ENCODE measurements around the gene CERS5.

The CERS5 gene

DNA sequence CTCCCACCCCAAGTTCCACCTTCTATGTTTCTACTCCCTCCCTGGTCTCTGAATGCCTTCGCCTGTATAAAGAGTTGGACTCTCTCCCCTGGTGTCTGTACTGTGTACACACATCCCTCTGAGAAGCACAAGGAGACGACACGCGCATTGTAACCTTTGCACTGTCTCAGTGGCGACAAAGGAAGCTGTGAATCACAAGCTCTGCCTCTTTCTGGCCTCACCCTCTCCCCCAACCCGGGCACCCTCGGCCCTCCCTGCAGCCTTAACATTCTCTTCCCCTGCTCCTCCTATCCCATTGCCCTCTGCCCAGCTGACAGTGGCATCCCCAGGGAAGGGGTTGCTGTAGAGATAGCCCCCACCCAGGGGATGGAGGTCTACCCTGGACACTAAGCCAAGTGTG lies 84.5 kb downstream of the CERS5 start:
- in situ Hi-C loops (cut with MboI; ENCODE audit: low sequenced_read_pairs): no loop called here

DNA sequence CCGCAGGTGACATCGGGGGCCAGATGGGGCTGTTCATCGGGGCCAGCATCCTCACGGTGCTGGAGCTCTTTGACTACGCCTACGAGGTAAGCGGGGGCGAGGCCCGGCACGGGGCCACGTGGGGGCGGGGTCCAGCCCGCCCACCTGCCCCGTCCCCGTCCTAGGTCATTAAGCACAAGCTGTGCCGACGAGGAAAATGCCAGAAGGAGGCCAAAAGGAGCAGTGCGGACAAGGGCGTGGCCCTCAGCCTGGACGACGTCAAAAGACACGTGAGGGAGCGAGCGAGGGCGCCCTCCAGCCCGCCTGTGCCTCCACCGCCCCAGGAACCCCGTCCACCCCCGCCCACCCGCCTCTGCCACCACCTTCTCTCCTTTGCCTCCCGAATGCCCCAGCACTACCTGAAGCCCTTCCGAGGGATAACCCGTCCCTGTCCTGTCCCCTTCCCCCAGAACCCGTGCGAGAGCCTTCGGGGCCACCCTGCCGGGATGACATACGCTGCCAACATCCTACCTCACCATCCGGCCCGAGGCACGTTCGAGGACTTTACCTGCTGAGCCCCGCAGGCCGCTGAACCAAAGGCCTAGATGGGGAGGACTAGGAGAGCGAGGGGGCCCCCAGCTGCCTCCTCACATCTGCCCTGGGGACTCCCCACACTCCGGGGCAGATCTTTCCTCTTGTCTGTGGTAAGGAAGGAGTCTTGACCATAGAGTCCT lies 85.9 kb downstream of the CERS5 start:
- in situ Hi-C loops (cut with MboI; ENCODE audit: low sequenced_read_pairs): no loop called here

DNA sequence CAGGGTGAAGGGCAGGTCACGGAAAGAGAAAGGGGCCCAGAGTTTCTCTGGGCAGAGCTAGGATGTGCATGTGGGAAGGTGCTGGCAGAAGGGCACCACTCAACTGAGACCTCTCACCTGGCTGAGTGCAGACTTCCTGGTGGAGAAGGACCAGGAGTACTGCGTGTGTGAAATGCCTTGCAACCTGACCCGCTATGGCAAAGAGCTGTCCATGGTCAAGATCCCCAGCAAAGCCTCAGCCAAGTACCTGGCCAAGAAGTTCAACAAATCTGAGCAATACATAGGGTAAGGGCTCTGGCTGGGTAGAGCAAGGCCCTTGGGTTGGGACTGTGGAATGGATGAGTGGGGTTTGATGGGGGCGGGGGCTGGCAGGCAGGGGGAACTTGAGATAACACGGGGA lies 87.4 kb downstream of the CERS5 start:
- in situ Hi-C loops (cut with MboI; ENCODE audit: low sequenced_read_pairs): no loop called here

All from hTERT RPE-1 (cell line).